Measurements from ENCODE around the gene CD52.
A peak's percentile ranks its signal among the peaks of the same experiment; 100 is the strongest.
"Not testable (repeated sequence)": the region's sequence is repeated elsewhere in the genome, so short reads cannot be mapped to it uniquely, and the experiment has no call there.

Gene CD52

GRCh38 chr1:26305667-26306289, 12.0 kb upstream of the CD52 start:
- H3K36me3 ChIP-seq (ENCODE audit: insufficient read depth, low read length) = no peaks in the 10 kb centered on the region
- peak overlapping the region; percentile 78; the same call in 1 of the 2 replicates for H3K9ac ChIP-seq (ENCODE audit: low read depth, low read length)
- no peaks in the 10 kb centered on the region for H3K9me3 ChIP-seq (ENCODE audit: control insufficient read depth, insufficient read depth, low read length)
- H3K4me1 ChIP-seq (ENCODE audit: insufficient read depth, low read length) = peaks cover 6% of the 10 kb centered on the region; the same call in 1 of the 2 replicates

GRCh38 chr1:26306290-26307229, 11.2 kb upstream of the CD52 start, which contains the start of gene UBXN11:
Gene UBXN11 (minus strand): TSS chr1:26306636. CDS start chr1:26302883, 3,753 bp downstream.
- Histone ChIP-seq H3K9me3 (ENCODE audit: control insufficient read depth, insufficient read depth, low read length) (no peaks in the 10 kb centered on the region), H3K9ac (ENCODE audit: low read depth, low read length) (peak within 1 kb of the TSS; percentile 78; the same call in 1 of the 2 replicates), H3K4me1 (ENCODE audit: insufficient read depth, low read length) (peaks cover 6% of the 10 kb centered on the region; the same call in 1 of the 2 replicates), H3K36me3 (ENCODE audit: insufficient read depth, low read length) (no peaks in the 10 kb centered on the region)

- H3K9ac ChIP-seq (ENCODE audit: low read depth, low read length) = peak overlapping the region; percentile 58; the same call in 1 of the 2 replicates
- H3K36me3 ChIP-seq (ENCODE audit: insufficient read depth, low read length) = no peaks in the 10 kb centered on the region
- peaks cover 6% of the 10 kb centered on the region; the same call in 1 of the 2 replicates for H3K4me1 ChIP-seq (ENCODE audit: insufficient read depth, low read length)
Measured at GRCh38 chr1:26307363-26307781, 10.4 kb upstream of the CD52 start.

GRCh38 chr1:26307966-26308899, 9.5 kb upstream of the CD52 start:
- H3K36me3 ChIP-seq (ENCODE audit: insufficient read depth, low read length); H3K9ac ChIP-seq (ENCODE audit: low read depth, low read length); H3K4me1 ChIP-seq (ENCODE audit: insufficient read depth, low read length); H3K9me3 ChIP-seq (ENCODE audit: control insufficient read depth, insufficient read depth, low read length): not testable (repeated sequence)

More at GRCh38 chr1:26307363-26307781, 10.4 kb upstream of the CD52 start:
- no peaks in the 10 kb centered on the region for H3K9me3 ChIP-seq (ENCODE audit: control insufficient read depth, insufficient read depth, low read length)

GRCh38 chr1:26314501-26314900, 3.3 kb upstream of the CD52 start:
- Histone ChIP-seq H3K4me1 (ENCODE audit: insufficient read depth, low read length) (peaks cover 27% of the 10 kb centered on the region), H3K36me3 (ENCODE audit: insufficient read depth, low read length) (no peaks in the 10 kb centered on the region), H3K9ac (ENCODE audit: low read depth, low read length) (no peak overlapping the region), H3K9me3 (ENCODE audit: control insufficient read depth, insufficient read depth, low read length) (no peaks in the 10 kb centered on the region)

- H3K9ac ChIP-seq (ENCODE audit: low read depth, low read length) = no peak overlapping the region
- no peaks in the 10 kb centered on the region for H3K9me3 ChIP-seq (ENCODE audit: control insufficient read depth, insufficient read depth, low read length)
- H3K36me3 ChIP-seq (ENCODE audit: insufficient read depth, low read length) = no peaks in the 10 kb centered on the region
- peaks cover 27% of the 10 kb centered on the region for H3K4me1 ChIP-seq (ENCODE audit: insufficient read depth, low read length)
Measured at GRCh38 chr1:26315874-26316850, 1.6 kb upstream of the CD52 start.

- H3K36me3 ChIP-seq (ENCODE audit: insufficient read depth, low read length) = no peaks in the 10 kb centered on the region
- H3K4me1 ChIP-seq (ENCODE audit: insufficient read depth, low read length) = peaks cover 27% of the 10 kb centered on the region
- no peak overlapping the region for H3K9ac ChIP-seq (ENCODE audit: low read depth, low read length)
- no peaks in the 10 kb centered on the region for H3K9me3 ChIP-seq (ENCODE audit: control insufficient read depth, insufficient read depth, low read length)
Measured at GRCh38 chr1:26317146-26317545, 612 bp upstream of the CD52 start.

GRCh38 chr1:26318338-26319064, 743 bp downstream of the CD52 start:
- H3K9ac ChIP-seq (ENCODE audit: low read depth, low read length) = no peak overlapping the region

GRCh38 chr1:26320896-26321295, 3.1 kb downstream of the CD52 start:
- Histone ChIP-seq H3K4me1 (ENCODE audit: insufficient read depth, low read length) (peaks cover 18% of the 10 kb centered on the region), H3K9me3 (ENCODE audit: control insufficient read depth, insufficient read depth, low read length) (no peaks in the 10 kb centered on the region), H3K36me3 (ENCODE audit: insufficient read depth, low read length) (peaks cover 6% of the 10 kb centered on the region; the same call in 1 of the 2 replicates), H3K9ac (ENCODE audit: low read depth, low read length) (no peak overlapping the region)

More at GRCh38 chr1:26318338-26319064, 743 bp downstream of the CD52 start:
- H3K36me3 ChIP-seq (ENCODE audit: insufficient read depth, low read length) = peaks cover 3% of the 10 kb centered on the region; the same call in 1 of the 2 replicates
- H3K9me3 ChIP-seq (ENCODE audit: control insufficient read depth, insufficient read depth, low read length) = no peaks in the 10 kb centered on the region
- H3K4me1 ChIP-seq (ENCODE audit: insufficient read depth, low read length) = peaks cover 27% of the 10 kb centered on the region

GRCh38 chr1:26321315-26322041, 3.7 kb downstream of the CD52 start:
- no peaks in the 10 kb centered on the region for H3K9me3 ChIP-seq (ENCODE audit: control insufficient read depth, insufficient read depth, low read length)
- H3K9ac ChIP-seq (ENCODE audit: low read depth, low read length) = no peak overlapping the region
- peaks cover 6% of the 10 kb centered on the region; the same call in 1 of the 2 replicates for H3K36me3 ChIP-seq (ENCODE audit: insufficient read depth, low read length)
- H3K4me1 ChIP-seq (ENCODE audit: insufficient read depth, low read length) = peaks cover 16% of the 10 kb centered on the region

GRCh38 chr1:26322042-26322331, 4.2 kb downstream of the CD52 start:
- Histone ChIP-seq H3K9me3 (ENCODE audit: control insufficient read depth, insufficient read depth, low read length) (no peaks in the 10 kb centered on the region), H3K4me1 (ENCODE audit: insufficient read depth, low read length) (peaks cover 16% of the 10 kb centered on the region), H3K36me3 (ENCODE audit: insufficient read depth, low read length) (peaks cover 6% of the 10 kb centered on the region; the same call in 1 of the 2 replicates), H3K9ac (ENCODE audit: low read depth, low read length) (no peak overlapping the region)

GRCh38 chr1:26323382-26323781, 5.6 kb downstream of the CD52 start:
- Histone ChIP-seq H3K9ac (ENCODE audit: low read depth, low read length) (no peak overlapping the region), H3K9me3 (ENCODE audit: control insufficient read depth, insufficient read depth, low read length) (no peaks in the 10 kb centered on the region), H3K4me1 (ENCODE audit: insufficient read depth, low read length) (peaks cover 7% of the 10 kb centered on the region; the same call in 1 of the 2 replicates), H3K36me3 (ENCODE audit: insufficient read depth, low read length) (peaks cover 6% of the 10 kb centered on the region; the same call in 1 of the 2 replicates)

All from ES-I3 (cell line).